HepG2 (cell line): ENCODE results near the gene NRDE2. TPM values are rescaled to one million over a fixed set of nuclear protein-coding genes. Genes with fewer than 3 reads are reported as not detected.

Source experiments
- ATAC-seq: fragments of 200-7000 bp; cut with Tn5 transposase; 3 replicates; pipeline ENCODE4 v1.9.1; 2020; ENCODE audit warnings: mild to moderate bottlenecking, moderate library complexity
- BruUV-seq: library from RNA; stranded (reverse); fragments of 400-500 nt; replicated peaks from 2 replicates; lab custom pipeline; 2021; lab: Mats Ljungman, UMichigan
- CTCF ChIA-PET: fragments of 300-600 bp; formaldehyde crosslinking; extraction: SDS; loops from one replicate; lab custom pipeline; 2021; ENCODE audit warnings: low total read pairs, inconsistent platforms, low intra/inter-chr PET ratio; lab: Yijun Ruan, JAX
- POLR2A ChIA-PET: fragments of 350-600 bp; sonication (Branson Sonifier 250); formaldehyde crosslinking; loops from one replicate; lab custom pipeline; 2020; ENCODE audit warnings: antibody characterized with exemption, inconsistent platforms; lab: Yijun Ruan, JAX
- DNase-seq: peaks from one replicate; pipeline ENCODE4 v3.0.0-alpha.2; 2015; ENCODE audit warnings: low spot score
- FAIRE-seq: peaks from 3 replicates; lab custom pipeline; 2011; peaks lifted over from hg19 to GRCh38; lab: Jason Lieb, UNC
- H2AFZ ChIP-seq: one replicate; pipeline ENCODE4 v1.6.1; 2011; ENCODE audit warnings: low read length, inconsistent platforms
- H3K27ac ChIP-seq: fragments of 300-600 bp; 3 replicates; pipeline ENCODE4 v1.8.0; 2011; ENCODE audit warnings: mixed run types, mild to moderate bottlenecking, mixed read lengths, low read length, inconsistent platforms; ENCODE audit not compliant: insufficient read depth; ENCODE audit errors: extremely low read length
- H3K27me3 ChIP-seq, 2 experiments: fragments of 200-600 bp in 1 of 2; 2 replicates in 1 of 2; 3 replicates in 1 of 2; pipeline versions ENCODE4 v1.6.0 to v1.8.0; 2011; ENCODE audit warnings: low read length in 2 of 2, mild to moderate bottlenecking in 2 of 2, moderate library complexity in 2 of 2, inconsistent platforms in 1 of 2; ENCODE audit not compliant: insufficient read depth in 2 of 2, control insufficient read depth in 1 of 2
- H3K36me3 ChIP-seq, 2 experiments: fragments of 200-600 bp in 1 of 2; replicated peaks in 1 of 2; 2 replicates in 1 of 2; 3 replicates in 1 of 2; pipeline versions ENCODE4 v1.5.1 to v1.8.0; 2011; ENCODE audit warnings: low read length in 2 of 2, inconsistent platforms in 1 of 2; ENCODE audit not compliant: insufficient read depth in 2 of 2, control insufficient read depth in 1 of 2
- H3K4me1 ChIP-seq: 2 replicates; pipeline ENCODE4 v1.5.1; 2012; ENCODE audit warnings: low read length, inconsistent platforms; ENCODE audit not compliant: insufficient read depth
- H3K4me2 ChIP-seq: 2 replicates; pipeline ENCODE4 v1.6.0; 2011; ENCODE audit warnings: low read depth, low read length, inconsistent platforms
- H3K4me3 ChIP-seq, 3 experiments: fragments of 200-600 bp in 1 of 3; sonication (generic), shearing (Covaris generic) in 1 of 3; replicated peaks in 1 of 3; 2 replicates each; pipeline ENCODE4 v1.5.1; 2011 to 2016; ENCODE audit warnings: low read length in 3 of 3, inconsistent platforms in 2 of 3, low read depth in 2 of 3, mild to moderate bottlenecking in 2 of 3, control low read depth in 1 of 3, mixed read lengths in 1 of 3; ENCODE audit not compliant: insufficient read depth in 1 of 3
- H3K79me2 ChIP-seq: one replicate; pipeline ENCODE4 v1.6.1; 2011; ENCODE audit warnings: low read length, inconsistent platforms; ENCODE audit not compliant: insufficient read depth
- H3K9ac ChIP-seq: 2 replicates; pipeline ENCODE4 v1.6.0; 2011; ENCODE audit warnings: mild to moderate bottlenecking, low read depth, low read length, inconsistent platforms; ENCODE audit not compliant: insufficient read depth
- H3K9me3 ChIP-seq: 2 replicates; pipeline ENCODE4 v1.5.1; 2012; ENCODE audit warnings: mild to moderate bottlenecking, low read length
- H4K20me1 ChIP-seq: 2 replicates; pipeline ENCODE4 v1.6.0; 2011; ENCODE audit warnings: inconsistent platforms, mild to moderate bottlenecking, low read length, moderate library complexity; ENCODE audit not compliant: insufficient read depth
- TEAD3 ChIP-seq: optimal IDR thresholded peaks from 2 replicates; pipeline ENCODE3; 2016; ENCODE audit warnings: borderline replicate concordance
- ZSCAN22 ChIP-seq: sonication (generic); formaldehyde crosslinking; IDR thresholded peaks from 2 replicates; pipeline ENCODE4 v1.4.0; 2020; ENCODE audit warnings: mild to moderate bottlenecking, missing genetic modification reagents
- WGBS: methylation state at CpG from one replicate; pipeline ENCODE4 v1.1.6; 2017; ENCODE audit warnings: low lambda C conversion rate; 5-methylcytosine and 5-hydroxymethylcytosine counted together
- in situ Hi-C: cut with HindIII; loops from 2 replicates; pipeline ENCODE4 v1.10.0; 2017; ENCODE audit warnings: low pct_unique_long_range_greater_than_20kb; ENCODE audit not compliant: extremely low pct_ligation_motif_present
- intact Hi-C: fragments of 100-400 bp; cut with micrococcal nuclease; formaldehyde crosslinking; loops from one replicate; pipeline ENCODE4 v1.10.0; 2022; ENCODE audit not compliant: unreplicated experiment
- polyA plus RNA-seq, 8 experiments: library from polyadenylated mRNA; depleted of rRNA in 3 of 8; stranded (reverse) in 7 of 8; unstranded in 1 of 8; fragments of >200 nt; fragmentation: Illumina TruSeq in 4 of 8; extraction: Trizol in 4 of 8; gene quantifications; 2 replicates each; pipeline versions ENCODE4 v1.2.1 to v1.2.3, GENCODE V29; 2011 to 2016; ENCODE audit warnings: low read depth in 4 of 8, missing spikeins in 1 of 8, mixed read lengths in 1 of 8; ENCODE audit not compliant: insufficient read depth in 1 of 8
- total RNA-seq, 5 experiments: library from RNA; depleted of rRNA; stranded (reverse); fragments of >200 nt; fragmentation: Illumina TruSeq; extraction: Trizol; gene quantifications; 2 replicates each; pipeline ENCODE4 v1.2.3, GENCODE V29; 2016; ENCODE audit warnings: low read depth in 1 of 5
- TF ChIP-seq, protein P1 (sequence below): sonication (generic); formaldehyde crosslinking; IDR thresholded peaks from 2 replicates; pipeline ENCODE4 v1.4.0; 2020; ENCODE audit warnings: mild to moderate bottlenecking, missing genetic modification reagents
- TF ChIP-seq, protein P2 (sequence below): sonication (generic); formaldehyde crosslinking; IDR thresholded peaks from 2 replicates; pipeline ENCODE4 v1.9.0; 2021; ENCODE audit warnings: missing genetic modification reagents, mild to moderate bottlenecking, borderline replicate concordance

NRDE2 gene
- total and polyA plus RNA-seq, 2 of the 13 experiments (the other 11 are each of a cell fraction or from before 2014, with no cell fraction given), result 5.6 to 12.5 TPM

DNA sequence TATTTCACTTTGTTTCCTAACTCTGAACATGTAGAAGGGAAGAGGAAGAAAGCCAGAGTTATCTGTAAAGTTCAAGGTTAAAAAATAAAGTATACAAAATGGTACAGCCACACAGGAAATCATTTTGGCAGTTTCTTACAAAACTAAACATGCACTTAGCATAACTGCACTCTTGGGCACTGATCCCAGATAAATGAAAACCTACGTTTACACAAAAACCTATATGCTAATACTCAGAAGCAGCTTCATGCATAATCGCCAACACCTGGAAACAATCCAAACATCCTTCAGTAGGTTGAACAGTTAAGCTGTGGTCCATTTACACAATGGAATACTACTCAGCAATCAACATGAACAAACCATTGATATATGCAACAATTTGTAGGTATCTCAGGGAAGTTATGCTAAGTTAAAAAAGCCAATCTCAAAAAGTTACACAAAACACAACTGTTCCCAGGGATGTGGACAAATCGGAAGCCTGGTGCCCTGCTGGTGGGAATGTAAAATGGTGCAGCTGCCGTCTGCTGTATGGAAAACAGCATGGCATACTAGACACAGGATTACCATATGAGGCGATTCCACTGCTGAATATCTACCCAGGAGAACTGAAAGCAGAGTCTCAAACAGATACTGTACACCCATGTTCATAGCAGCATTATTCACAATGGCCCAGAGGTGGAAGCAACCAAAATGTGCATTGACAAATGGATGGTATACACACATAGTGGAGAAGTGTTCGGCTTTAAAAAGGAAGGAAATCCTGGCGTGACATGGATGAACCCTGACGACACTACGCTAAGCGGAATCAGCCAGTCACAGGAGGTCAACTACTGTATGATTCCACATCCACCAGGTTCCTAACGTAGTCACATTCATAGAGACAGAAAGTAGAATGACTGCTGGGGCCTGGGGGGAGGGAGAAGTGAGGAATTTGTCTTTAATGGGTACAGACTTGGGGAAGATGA lies 37.7 kb downstream of the NRDE2 start:
- TF ChIP-seq TEAD3 (CRISPR knock-in tag) (peak; percentile 41), ZSCAN22 (CRISPR knock-in tag) (no peak)
- TF ChIP-seq, protein P1, sequence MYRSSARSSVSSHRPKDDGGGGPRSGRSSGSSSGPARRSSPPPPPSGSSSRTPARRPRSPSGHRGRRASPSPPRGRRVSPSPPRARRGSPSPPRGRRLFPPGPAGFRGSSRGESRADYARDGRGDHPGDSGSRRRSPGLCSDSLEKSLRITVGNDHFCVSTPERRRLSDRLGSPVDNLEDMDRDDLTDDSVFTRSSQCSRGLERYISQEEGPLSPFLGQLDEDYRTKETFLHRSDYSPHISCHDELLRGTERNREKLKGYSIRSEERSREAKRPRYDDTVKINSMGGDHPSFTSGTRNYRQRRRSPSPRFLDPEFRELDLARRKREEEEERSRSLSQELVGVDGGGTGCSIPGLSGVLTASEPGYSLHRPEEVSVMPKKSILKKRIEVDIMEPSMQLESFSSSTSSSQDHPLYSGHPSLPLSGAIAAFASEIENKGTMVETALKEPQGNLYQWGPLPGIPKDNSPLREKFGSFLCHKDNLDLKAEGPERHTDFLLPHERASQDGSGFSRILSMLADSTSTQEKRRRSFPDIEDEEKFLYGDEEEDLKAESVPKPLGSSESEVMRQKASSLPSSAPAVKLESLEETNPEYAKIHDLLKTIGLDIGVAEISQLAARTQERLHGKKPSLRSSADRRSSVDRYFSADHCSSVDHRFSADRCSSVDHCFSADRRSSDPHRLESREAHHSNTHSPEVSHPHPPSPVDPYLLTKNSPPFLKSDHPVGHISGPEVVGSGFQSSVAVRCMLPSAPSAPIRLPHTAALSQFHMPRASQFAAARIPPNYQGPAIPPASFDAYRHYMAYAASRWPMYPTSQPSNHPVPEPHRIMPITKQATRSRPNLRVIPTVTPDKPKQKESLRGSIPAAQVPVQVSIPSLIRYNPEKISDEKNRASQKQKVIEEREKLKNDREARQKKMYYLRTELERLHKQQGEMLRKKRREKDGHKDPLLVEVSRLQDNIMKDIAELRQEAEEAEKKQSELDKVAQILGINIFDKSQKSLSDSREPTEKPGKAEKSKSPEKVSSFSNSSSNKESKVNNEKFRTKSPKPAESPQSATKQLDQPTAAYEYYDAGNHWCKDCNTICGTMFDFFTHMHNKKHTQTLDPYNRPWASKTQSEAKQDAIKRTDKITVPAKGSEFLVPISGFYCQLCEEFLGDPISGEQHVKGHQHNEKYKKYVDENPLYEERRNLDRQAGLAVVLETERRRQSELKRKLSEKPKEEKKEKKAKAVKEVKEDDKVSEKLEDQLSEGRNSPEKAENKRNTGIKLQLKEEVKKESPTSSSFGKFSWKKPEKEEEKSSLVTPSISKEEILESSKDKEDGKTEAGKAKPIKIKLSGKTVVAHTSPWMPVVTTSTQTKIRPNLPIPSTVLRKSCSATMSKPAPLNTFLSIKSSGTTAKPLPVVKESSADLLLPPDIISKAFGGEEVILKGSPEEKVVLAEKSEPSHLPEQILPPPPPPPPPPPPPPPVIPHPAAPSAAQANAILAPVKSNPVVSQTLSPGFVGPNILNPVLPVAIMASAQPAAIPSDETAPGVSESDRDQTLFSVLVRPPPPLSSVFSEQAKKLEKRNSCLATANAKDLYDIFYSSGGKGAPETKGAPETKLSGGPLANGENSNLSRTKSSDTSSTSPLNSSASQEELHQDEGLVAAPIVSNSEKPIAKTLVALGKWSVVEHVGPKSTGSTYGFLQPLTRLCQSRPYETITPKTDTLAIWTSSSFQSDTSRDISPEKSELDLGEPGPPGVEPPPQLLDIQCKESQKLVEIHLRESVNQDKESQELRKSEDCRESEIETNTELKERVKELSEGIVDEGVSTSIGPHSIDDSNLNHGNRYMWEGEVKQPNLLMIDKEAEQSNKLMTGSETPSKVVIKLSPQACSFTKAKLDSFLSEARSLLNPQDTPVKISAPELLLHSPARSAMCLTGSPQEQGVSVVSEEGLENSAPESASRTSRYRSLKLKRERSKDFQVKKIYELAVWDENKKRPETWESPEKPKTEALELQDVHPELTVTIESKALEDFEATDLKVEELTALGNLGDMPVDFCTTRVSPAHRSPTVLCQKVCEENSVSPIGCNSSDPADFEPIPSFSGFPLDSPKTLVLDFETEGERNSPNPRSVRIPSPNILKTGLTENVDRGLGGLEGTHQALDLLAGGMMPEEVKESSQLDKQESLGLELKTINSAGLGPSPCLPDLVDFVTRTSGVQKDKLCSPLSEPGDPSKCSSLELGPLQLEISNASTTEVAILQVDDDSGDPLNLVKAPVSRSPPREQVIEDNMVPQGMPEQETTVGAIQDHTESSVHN, result no peak
- TF ChIP-seq, protein P2, sequence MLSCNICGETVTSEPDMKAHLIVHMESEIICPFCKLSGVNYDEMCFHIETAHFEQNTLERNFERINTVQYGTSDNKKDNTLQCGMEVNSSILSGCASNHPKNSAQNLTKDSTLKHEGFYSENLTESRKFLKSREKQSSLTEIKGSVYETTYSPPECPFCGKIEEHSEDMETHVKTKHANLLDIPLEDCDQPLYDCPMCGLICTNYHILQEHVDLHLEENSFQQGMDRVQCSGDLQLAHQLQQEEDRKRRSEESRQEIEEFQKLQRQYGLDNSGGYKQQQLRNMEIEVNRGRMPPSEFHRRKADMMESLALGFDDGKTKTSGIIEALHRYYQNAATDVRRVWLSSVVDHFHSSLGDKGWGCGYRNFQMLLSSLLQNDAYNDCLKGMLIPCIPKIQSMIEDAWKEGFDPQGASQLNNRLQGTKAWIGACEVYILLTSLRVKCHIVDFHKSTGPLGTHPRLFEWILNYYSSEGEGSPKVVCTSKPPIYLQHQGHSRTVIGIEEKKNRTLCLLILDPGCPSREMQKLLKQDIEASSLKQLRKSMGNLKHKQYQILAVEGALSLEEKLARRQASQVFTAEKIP (CRISPR knock-in tag), result no peak
- H3K36me3 ChIP-seq, result peaks cover 4 to 59% of the 10 kb centered on the region in 2 experiments
- peak; percentile 57; the same call in 2 of the 3 replicates for ATAC-seq
- no peak for DNase-seq
- CTCF ChIA-PET, result no interaction called here
- no peaks in the 10 kb centered on the region; the same call in 1 of the 2 replicates for H3K4me1 ChIP-seq
- WGBS, result 96% methylated on average over 11 of the region's 11 CpGs
- no peak overlapping the region for H3K4me3 ChIP-seq
- POLR2A ChIA-PET, result no interaction called here
- no peak overlapping the region for H3K9ac ChIP-seq
- no peaks in the 10 kb centered on the region for H3K27me3 ChIP-seq
- no peak overlapping the region for H3K27ac ChIP-seq
- H3K79me2 ChIP-seq, result no peaks in the 10 kb centered on the region
- BruUV-seq, result no TSS peak
- intact Hi-C loops, result no loop called here
- no peaks in the 10 kb centered on the region for H4K20me1 ChIP-seq
- H3K9me3 ChIP-seq, result no peaks in the 10 kb centered on the region
- no peak overlapping the region for H3K4me2 ChIP-seq
- FAIRE-seq, result no peak
- in situ Hi-C loops, result no loop called here
- no peak overlapping the region for H2AFZ ChIP-seq
